ENCODE results near the gene BANK1. TPM values are rescaled to one million over a fixed set of nuclear protein-coding genes. Genes with fewer than 3 reads are reported as not detected.

The BANK1 gene
- total and polyA plus RNA-seq, 2 of the 8 experiments (the other 6 are each of a cell fraction or from before 2014, with no cell fraction given), result 0.59 to 0.93 TPM

GRCh38 chr4:102042871-102043802, 252.6 kb downstream of the BANK1 start:
- no peaks in the 10 kb centered on the region for H4K20me1 ChIP-seq (replicated peaks in 1 of 2; ENCODE audit: control insufficient read depth in 1 of 2, insufficient read depth in 2 of 2, low read length in 2 of 2)
- ChIA-PET POLR2A (ENCODE audit: partially characterized antibody) (no interaction called here), CTCF (ENCODE audit: partially characterized antibody) (no interaction called here)
- H3K4me2 ChIP-seq (ENCODE audit: insufficient read depth in 1 of 2, low read depth in 2 of 2, low read length in 2 of 2), result no peak overlapping the region
- H3K9ac ChIP-seq (replicated peaks in 1 of 4; ENCODE audit: extremely low read depth in 1 of 4, low read depth in 3 of 4, low read length in 3 of 4), result no peak overlapping the region
- 86% methylated on average over 7 of the region's 7 CpGs; no CpG with 5 or more reads in 1 of the 2 experiments for WGBS, 2 experiments (ENCODE audit: extremely low coverage in 1 of 2, insufficient coverage in 1 of 2, insufficient read length in 1 of 2, insufficient replicate concordance in 2 of 2, low coverage in 1 of 2, low lambda C conversion rate in 2 of 2, missing lambda C conversion rate in 1 of 2)
- H3K56ac ChIP-seq (replicated peaks; ENCODE audit: insufficient read length, low read depth, low read length), result no peak overlapping the region
- no peak overlapping the region for H2BK20ac ChIP-seq (ENCODE audit: low read length)
- no peak overlapping the region for H4K8ac ChIP-seq (ENCODE audit: extremely low read depth, insufficient read depth, low read length)
- no peak overlapping the region for H2BK12ac ChIP-seq (ENCODE audit: low read depth, low read length)
- TF ChIP-seq SIN3A (conservative IDR thresholded peaks at IDR 0.05 in 1 of 2, IDR thresholded peaks at IDR 0.05 in 1 of 2; ENCODE audit: low read depth in 1 of 2, low read length in 2 of 2) (no peak), HDAC6 (IDR thresholded peaks at IDR 0.05; ENCODE audit: low read depth, low read length) (no peak), RAD21 (IDR thresholded peaks at IDR 0.05 in 1 of 2, conservative IDR thresholded peaks at IDR 0.05 in 1 of 2; ENCODE audit: low read depth in 2 of 2, low read length in 2 of 2) (no peak)
- no peaks in the 10 kb centered on the region for H3K36me3 ChIP-seq (ENCODE audit: control insufficient read depth in 2 of 4, insufficient read depth in 4 of 4, low read length in 3 of 4)
- no peak overlapping the region for H2AK5ac ChIP-seq (ENCODE audit: low read depth, low read length)
- no peaks in the 10 kb centered on the region for H3K27me3 ChIP-seq (replicated peaks in 1 of 4; ENCODE audit: control insufficient read depth in 3 of 4, extremely low read depth in 1 of 4, insufficient read depth in 3 of 4, low read length in 3 of 4)
- no peak overlapping the region for H3K18ac ChIP-seq (ENCODE audit: extremely low read depth, low read length)
- H3K4me1 ChIP-seq (replicated peaks in 1 of 4; ENCODE audit: control insufficient read depth in 3 of 4, insufficient read depth in 4 of 4, low read length in 3 of 4), result no peaks in the 10 kb centered on the region
- FAIRE-seq (no peak), DNase-seq (ENCODE audit: low read depth in 1 of 2, low spot score in 2 of 2) (no peak)
- no peak overlapping the region for H2BK120ac ChIP-seq (replicated peaks; ENCODE audit: low read depth, low read length)
- H3K79me1 ChIP-seq (ENCODE audit: low read depth, low read length), result no peaks in the 10 kb centered on the region
- H3K27ac ChIP-seq (ENCODE audit: low read depth, low read length), result no peak overlapping the region
- H3K23ac ChIP-seq (ENCODE audit: insufficient read length), result no peak overlapping the region
- H3K9me3 ChIP-seq (ENCODE audit: insufficient read depth in 2 of 2, low read depth in 1 of 2, low read length in 1 of 2), result no peaks in the 10 kb centered on the region
- no peaks in the 10 kb centered on the region for H3K23me2 ChIP-seq (ENCODE audit: low read depth, low read length)
- H3K14ac ChIP-seq (ENCODE audit: insufficient read length), result no peak overlapping the region
- no peak overlapping the region for H3K4me3 ChIP-seq (ENCODE audit: extremely low read depth in 1 of 4, insufficient read depth in 2 of 4, low read depth in 3 of 4, low read length in 4 of 4)
- no peaks in the 10 kb centered on the region for H3K79me2 ChIP-seq (ENCODE audit: control insufficient read depth in 1 of 2, insufficient read depth in 2 of 2, low read length in 2 of 2)
- no peak overlapping the region for H4K91ac ChIP-seq (replicated peaks; ENCODE audit: insufficient read length, low read length)
- no peak overlapping the region for H2AFZ ChIP-seq (ENCODE audit: low read length)
- no peak overlapping the region for H2BK15ac ChIP-seq (ENCODE audit: low read length)
- no peak overlapping the region for H2BK5ac ChIP-seq (ENCODE audit: low read depth, low read length)
- H3K4ac ChIP-seq (replicated peaks; ENCODE audit: insufficient read length, low read depth, low read length), result no peak overlapping the region
- no peak overlapping the region for H4K5ac ChIP-seq (ENCODE audit: insufficient read length, low read depth, low read length)
